ENCODE measurements around the gene MIF4GD. TPM values are rescaled to one million over a fixed set of nuclear protein-coding genes. Genes with fewer than 3 reads are reported as not detected.

MIF4GD gene
- total RNA-seq, 1 experiment from 2014 or later = 26.1 TPM

GRCh38 chr17:75240394-75241142 lies 30.5 kb downstream of the MIF4GD start:
- no peak overlapping the region for H3K27ac ChIP-seq (ENCODE audit: insufficient read length, low read depth, low read length)
- no peak overlapping the region for H2BK15ac ChIP-seq (ENCODE audit: low read depth, low read length)
- H2AK5ac ChIP-seq (ENCODE audit: insufficient read length, low read length) = no peak overlapping the region
- H4K5ac ChIP-seq (ENCODE audit: insufficient read length, low read depth, low read length) = no peak overlapping the region
- no peak overlapping the region for H3K4ac ChIP-seq (ENCODE audit: low read depth, low read length)
- no peak overlapping the region for H3K56ac ChIP-seq (ENCODE audit: insufficient read length, low read depth, low read length)
- H2AFZ ChIP-seq (ENCODE audit: low read length) = no peak overlapping the region
- no peak overlapping the region for H2BK120ac ChIP-seq (ENCODE audit: low read depth, low read length, poor library complexity, severe bottlenecking)
- no peaks in the 10 kb centered on the region for H3K79me1 ChIP-seq (ENCODE audit: insufficient read depth, low read depth, low read length, poor library complexity, severe bottlenecking)
- H3K27me3 ChIP-seq (ENCODE audit: insufficient read depth, low read length) = no peaks in the 10 kb centered on the region
- no peak overlapping the region for H2BK12ac ChIP-seq (ENCODE audit: insufficient read length, low read depth, low read length)
- no peaks in the 10 kb centered on the region for H3K79me2 ChIP-seq (ENCODE audit: insufficient read depth, low read length)
- H2BK5ac ChIP-seq (ENCODE audit: insufficient read length, low read length) = no peak overlapping the region
- Mint-ChIP-seq H3K36me3 (ENCODE audit: insufficient read depth in 1 of 3, low read depth in 3 of 3) (peaks cover 34 to 86% (median 82%) of the 10 kb centered on the region in 3 experiments; a peak in 6 of 7 replicates), H3K9me3 (no peaks in the 10 kb centered on the region), H3K27ac (peak overlapping the region; percentile 79 to 86 (median 86); a peak in 4 of 7 replicates), H3K4me1 (peaks cover 8 to 15% of the 10 kb centered on the region in 2 experiments), H3K27me3 (ENCODE audit: low read depth) (no peaks in the 10 kb centered on the region), H3K4me3 (no peak overlapping the region)
- H3K4me2 ChIP-seq (ENCODE audit: insufficient read depth, insufficient read length, low read length) = no peak overlapping the region
- H3K23me2 ChIP-seq (ENCODE audit: insufficient read length, low read depth, low read length, poor library complexity, severe bottlenecking) = no peaks in the 10 kb centered on the region
- no CpG with 5 or more reads among the region's 23 CpGs for WGBS (ENCODE audit: extremely low coverage, insufficient read length, low lambda C conversion rate)
- H4K8ac ChIP-seq (replicated peaks; ENCODE audit: insufficient read length, low read depth, low read length) = no peak overlapping the region
- no peak overlapping the region for H3K18ac ChIP-seq (ENCODE audit: insufficient read length, low read depth, low read length)
- no peak overlapping the region for H3K9ac ChIP-seq (ENCODE audit: extremely low read depth, insufficient read length, low read length)
- H3K9me3 ChIP-seq (ENCODE audit: control insufficient read depth, low read depth, low read length) = no peaks in the 10 kb centered on the region
- H3K4me1 ChIP-seq (ENCODE audit: insufficient read depth, low read length) = no peaks in the 10 kb centered on the region
- DNase-seq = peak; percentile 96
- peaks cover 4% of the 10 kb centered on the region for H4K20me1 ChIP-seq (ENCODE audit: control insufficient read depth, insufficient read depth, insufficient read length)
- TF ChIP-seq, protein P1, sequence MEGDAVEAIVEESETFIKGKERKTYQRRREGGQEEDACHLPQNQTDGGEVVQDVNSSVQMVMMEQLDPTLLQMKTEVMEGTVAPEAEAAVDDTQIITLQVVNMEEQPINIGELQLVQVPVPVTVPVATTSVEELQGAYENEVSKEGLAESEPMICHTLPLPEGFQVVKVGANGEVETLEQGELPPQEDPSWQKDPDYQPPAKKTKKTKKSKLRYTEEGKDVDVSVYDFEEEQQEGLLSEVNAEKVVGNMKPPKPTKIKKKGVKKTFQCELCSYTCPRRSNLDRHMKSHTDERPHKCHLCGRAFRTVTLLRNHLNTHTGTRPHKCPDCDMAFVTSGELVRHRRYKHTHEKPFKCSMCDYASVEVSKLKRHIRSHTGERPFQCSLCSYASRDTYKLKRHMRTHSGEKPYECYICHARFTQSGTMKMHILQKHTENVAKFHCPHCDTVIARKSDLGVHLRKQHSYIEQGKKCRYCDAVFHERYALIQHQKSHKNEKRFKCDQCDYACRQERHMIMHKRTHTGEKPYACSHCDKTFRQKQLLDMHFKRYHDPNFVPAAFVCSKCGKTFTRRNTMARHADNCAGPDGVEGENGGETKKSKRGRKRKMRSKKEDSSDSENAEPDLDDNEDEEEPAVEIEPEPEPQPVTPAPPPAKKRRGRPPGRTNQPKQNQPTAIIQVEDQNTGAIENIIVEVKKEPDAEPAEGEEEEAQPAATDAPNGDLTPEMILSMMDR (conservative IDR thresholded peaks at IDR 0.05) = peak; percentile 99
- no peak overlapping the region for H3T11ph ChIP-seq (ENCODE audit: low read length)
- H3K23ac ChIP-seq (ENCODE audit: insufficient read length, low read depth, low read length) = no peak overlapping the region
- H3K14ac ChIP-seq (ENCODE audit: insufficient read depth, low read length) = no peak overlapping the region
- no peak overlapping the region for H4K91ac ChIP-seq (ENCODE audit: insufficient read length, low read depth, low read length)
- H2BK20ac ChIP-seq (ENCODE audit: low read depth, low read length, poor library complexity, severe bottlenecking) = no peak overlapping the region

Data from H9 (cell line).